HG03558 (cell line): ENCODE results near the gene TMX2.
"Not testable (repeated sequence)": the region's sequence is repeated elsewhere in the genome, so short reads cannot be mapped to it uniquely, and the experiment has no call there.

Experiments used
- ATAC-seq: cut with Tn5 transposase; IDR thresholded peaks from one replicate; pipeline ENCODE4 v1.9.1; 2021; ENCODE audit warnings: moderate number of reproducible peaks; ENCODE audit not compliant: unreplicated experiment; ENCODE audit errors: extremely low read depth

TMX2 gene, protein sequence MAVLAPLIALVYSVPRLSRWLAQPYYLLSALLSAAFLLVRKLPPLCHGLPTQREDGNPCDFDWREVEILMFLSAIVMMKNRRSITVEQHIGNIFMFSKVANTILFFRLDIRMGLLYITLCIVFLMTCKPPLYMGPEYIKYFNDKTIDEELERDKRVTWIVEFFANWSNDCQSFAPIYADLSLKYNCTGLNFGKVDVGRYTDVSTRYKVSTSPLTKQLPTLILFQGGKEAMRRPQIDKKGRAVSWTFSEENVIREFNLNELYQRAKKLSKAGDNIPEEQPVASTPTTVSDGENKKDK

DNA sequence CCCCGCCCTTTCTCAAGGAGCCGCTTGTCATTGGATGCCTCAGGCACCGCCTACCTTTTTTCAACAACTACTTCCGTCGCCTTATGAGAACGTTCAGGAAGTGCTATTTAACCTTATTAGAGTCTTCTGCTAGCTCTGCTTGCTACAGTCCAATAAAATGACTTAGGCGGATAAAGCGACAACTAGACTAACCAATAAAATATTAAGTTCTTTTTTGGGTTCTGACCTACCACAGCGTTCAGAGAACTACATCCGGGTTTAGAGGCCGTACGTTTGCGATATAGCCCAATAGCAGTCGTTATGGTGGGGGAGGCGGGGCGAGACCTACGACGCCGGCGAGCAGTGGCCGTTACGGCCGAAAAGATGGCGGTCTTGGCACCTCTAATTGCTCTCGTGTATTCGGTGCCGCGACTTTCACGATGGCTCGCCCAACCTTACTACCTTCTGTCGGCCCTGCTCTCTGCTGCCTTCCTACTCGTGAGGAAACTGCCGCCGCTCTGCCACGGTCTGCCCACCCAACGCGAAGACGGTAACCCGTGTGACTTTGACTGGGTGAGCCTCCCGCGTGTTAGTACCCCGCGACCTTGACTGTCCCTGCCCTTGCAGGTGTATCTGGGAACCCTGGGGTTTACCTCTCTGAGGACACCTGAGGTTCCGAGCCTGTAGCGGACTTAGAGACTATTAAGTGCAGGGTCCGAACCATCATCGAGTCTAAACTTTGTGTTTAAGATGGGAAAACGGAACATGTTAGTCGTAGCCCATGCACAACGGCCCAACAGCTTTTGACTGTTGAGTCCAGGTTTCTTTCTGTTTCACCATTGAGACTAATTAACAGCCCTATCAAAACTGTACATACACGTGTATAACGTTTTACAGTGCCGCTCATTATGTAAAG is at the start of gene TMX2:
Gene TMX2, plus strand, starts transcription at position 338 of the 895 bp plus-strand sequence. Its CDS starts 26 bp downstream, at position 364.
- ATAC-seq = peak; percentile 95

DNA sequence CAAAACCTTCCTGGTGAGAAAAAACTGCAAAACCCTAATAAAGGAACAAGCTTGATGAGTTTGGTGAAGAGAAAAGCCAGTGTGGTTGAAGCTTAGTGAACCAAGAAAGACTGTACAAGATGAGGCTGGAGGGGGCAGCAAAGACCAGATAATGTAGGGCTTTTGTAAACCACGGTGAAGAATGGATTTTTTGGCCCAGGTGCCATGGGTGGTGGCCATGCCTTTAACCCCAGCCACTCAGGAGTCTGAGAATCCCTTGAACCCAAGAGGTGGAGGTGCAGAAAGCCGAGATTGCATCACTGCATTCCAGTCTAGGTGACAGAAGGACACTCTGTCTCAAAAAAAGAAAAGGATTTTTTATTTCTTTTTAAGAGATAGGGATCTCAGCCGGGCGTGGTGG is 49.5 kb upstream of the TMX2 start:
- no peak for ATAC-seq

DNA sequence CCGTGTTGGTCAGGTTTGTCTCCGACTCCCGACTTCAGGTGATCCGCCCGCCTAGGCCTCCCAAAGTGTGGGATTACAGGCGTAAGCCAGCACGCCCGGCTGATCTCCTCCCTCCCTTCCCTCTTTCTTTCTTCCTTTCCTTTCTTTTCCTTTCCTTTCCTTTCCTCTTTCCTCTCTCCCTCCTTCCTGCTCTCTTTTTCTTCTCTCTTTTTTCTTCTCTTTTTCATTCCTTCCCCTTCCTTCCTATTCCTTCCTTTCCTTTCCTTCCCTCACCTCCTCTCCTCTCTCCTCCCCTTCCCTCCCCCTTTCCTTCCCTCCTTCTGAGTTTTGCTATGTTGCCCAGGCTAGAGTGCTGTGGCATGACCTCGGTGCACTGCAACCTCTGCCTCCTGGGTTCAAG is 48.4 kb upstream of the TMX2 start:
- ATAC-seq = no peak

DNA sequence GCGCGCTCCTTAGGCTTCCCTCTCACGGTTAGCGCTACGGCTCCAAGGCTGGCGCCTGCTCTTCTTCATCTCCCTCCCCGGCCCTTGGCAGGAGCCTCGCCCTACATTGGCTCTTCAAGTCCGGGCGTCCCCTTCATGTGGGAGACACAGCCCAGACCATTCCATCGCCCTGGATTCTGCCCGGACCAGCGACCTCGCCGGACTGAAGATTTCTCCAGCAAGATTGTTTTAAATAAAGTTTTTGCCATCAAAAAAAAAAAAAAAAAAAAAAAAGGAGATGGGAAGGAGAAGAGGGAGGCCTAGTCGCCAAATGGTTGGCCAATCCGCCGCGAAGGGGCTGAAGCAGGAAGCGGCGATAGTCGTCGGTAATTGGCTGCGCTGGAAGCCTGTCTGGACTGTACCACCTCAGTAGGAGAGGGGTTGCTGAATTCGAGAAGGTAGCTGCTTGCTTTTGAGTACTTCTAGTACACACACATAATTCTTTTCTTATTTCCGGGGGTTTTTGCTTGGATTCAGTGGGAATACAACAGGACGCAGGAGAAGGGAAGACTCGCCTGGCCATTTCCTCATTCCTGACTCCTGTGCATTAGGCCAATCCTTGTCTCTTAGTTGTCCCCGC is 45.2 kb upstream of the TMX2 start:
- ATAC-seq = peak; percentile 39

DNA sequence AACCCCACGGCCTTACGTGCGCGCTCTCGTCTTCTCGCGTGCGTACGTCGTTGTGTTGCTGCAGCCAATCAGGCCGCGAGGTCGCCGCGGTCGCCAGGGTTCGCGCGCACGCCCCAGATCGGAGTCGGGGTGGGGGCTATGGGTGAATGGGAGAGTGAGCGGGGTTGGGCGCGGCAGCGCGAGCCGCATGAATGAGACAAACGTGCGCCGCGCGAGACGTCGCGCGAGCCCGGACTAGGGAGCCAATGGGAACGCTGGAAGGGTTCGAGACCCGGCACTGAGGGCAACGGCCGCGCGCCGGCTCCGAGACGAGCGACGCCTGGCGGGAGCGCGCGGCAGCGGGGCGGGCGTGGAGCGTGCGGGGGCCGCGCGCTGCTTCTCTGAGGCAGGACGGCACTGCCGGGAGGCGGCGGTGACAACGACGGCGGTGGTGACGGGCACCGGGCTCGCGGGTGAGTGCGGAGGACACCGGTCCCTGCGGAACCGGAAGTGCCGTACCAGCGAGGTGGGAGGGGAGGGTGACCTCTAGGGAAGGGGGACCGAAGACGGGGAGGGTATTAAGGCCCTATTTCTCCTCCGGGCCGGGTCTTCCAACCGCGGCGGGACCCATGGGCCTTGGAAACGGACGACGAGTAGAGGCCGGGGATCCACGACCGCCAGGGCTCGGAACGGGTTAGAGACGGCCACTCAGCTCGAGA is 44.5 kb upstream of the TMX2 start, which contains the start of gene ZDHHC5:
Gene ZDHHC5, plus strand, starts transcription at position 379 of the 698 bp plus-strand sequence. CDS start 4,977 bp downstream, outside the sequence.
- ATAC-seq = peak; percentile 78

DNA sequence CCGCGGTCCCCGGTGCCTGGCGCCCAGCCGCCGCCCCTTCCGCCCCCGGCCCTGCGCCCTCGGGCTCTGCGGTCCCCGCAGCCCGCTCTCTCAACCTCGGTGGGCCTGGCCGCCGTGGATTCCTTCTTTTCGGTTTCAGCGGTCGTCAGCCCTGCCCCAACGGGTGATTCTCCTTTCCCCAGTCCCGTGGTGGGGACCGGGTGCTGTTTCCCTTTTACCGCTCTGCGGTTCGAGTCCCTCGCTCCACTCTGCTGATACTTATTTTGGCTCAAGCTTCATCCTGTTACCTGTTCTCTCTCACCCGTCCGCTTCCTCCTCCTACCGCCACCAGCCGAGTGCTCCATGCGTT is 44.0 kb upstream of the TMX2 start:
- no peak for ATAC-seq

DNA sequence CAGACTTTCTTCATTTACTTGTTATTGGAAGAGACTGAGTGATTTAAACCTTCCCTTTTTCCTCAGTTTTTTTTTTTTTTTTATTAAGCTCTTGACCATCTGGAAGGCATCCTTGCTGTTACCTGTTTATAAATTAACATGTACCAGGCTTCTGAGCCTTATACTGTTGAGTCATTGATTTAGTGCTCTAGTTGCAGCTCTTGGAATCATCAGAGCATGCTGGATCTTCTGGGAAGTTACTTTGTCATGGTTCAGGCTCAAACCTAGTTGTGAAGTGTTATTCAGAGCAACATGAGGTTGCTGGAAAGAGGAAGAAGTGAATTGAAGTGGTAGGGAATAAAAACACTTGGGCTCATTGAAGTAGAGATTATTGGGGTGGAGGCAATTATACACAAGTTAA is 38.1 kb upstream of the TMX2 start:
- no peak for ATAC-seq

DNA sequence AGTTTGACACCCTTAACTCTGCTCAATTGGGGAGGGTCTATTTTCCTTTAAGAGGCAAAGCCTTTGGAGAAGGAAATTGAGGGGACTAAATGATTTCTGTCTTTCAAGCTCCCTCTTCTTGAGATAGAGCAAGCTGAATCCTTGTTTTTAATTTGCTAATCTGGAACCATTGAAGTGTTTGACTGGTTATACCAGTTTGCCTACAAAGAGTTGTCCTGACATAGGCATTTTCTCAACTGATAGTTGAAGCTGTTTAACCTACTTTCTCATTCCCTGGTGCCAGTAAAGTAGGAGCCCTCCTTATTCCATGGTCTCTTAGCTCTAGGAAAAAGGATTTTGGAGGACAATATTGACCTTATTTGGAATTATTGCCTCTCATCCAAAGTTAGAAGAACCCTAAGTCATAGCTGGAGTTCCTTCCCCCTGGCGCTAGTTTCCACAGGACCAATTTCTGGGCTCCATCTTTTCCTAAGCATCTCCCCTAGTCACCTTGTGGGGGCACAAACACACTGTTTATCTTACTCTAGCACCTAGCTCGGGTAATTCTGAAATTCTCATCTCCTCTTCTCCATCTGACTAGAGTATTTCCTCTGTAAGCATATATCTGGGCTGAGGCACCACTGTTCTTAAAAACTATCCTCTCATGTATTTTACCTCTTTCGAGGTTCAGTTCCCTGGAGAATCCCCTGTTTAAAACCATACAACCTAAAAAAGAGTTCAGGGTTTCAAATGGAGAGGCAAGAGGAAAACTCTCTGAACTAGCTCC is 37.0 kb upstream of the TMX2 start:
- no peak for ATAC-seq

DNA sequence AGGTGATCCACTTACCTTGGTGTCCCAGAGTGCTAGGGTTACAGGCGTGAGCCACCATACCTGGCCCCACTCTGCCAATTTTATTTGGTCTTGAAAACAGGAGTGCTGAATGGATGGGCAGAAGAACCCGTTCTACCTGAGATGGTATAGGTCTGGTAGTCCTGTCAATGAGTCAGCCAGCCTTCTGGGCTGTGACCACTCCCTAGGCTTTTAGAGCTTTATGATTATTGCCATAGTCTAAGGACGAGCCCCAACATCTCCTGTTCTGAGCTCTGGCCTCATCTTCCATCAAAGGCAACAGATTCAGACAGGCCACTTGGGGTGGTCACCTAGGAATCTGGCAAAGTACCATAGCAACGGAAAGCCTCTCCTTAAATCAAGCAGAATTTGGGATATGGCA is 33.0 kb upstream of the TMX2 start:
- ATAC-seq = no peak

DNA sequence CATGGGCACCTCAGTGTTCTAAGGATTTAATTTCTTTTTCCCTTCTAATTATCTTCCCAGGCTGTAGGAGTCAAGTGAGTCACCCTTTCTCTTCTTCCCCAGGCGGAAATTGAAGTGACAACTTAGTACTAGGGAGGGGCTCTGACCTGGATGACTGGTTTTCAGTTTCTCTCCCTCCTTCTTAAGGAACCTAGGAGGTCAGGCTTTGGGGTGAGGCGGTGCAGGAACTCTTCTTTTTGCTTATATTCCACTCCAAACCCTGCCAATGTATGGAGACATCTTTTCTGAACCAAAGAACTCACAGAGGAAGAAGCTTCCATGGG is 31.9 kb upstream of the TMX2 start:
- no peak for ATAC-seq

DNA sequence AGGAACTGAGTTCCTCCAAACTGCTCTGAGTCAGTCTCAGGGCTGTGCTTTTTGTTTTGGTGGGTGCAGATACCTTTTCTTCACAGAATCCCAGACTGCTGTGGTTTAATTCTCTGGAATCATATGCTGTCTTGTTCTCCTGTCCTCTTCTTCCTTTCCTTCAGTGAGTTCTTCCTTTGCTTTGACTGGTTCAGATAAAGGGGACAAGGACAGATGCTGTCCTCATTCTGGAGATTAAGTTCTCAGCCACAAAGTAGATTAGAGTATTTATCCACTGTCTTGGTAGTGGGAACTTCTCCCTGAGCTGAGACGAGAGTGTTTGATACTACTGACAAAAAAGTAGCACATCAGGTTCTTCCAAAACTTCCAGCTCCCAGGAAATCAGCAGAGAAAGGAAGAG is 31.2 kb upstream of the TMX2 start:
- no peak for ATAC-seq

DNA sequence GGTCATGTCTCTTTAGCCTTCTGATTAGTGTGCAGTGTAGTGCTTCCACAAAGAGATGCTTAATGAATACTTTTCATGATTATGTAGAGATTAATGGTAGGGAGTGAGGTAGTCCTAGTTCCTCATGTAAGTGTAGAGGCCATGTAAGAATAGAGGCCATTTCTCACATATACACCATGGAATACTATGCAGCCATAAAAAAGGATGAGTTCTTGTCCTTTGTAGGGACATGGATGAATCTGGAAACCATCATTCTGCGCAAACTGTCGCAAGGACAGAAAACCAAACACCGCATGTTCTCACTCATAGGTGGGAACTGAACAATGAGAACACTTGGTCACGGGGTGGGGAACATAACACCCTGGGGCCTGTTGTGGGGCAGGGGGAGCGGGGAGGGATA is 21.9 kb upstream of the TMX2 start:
- not testable (repeated sequence) for ATAC-seq

DNA sequence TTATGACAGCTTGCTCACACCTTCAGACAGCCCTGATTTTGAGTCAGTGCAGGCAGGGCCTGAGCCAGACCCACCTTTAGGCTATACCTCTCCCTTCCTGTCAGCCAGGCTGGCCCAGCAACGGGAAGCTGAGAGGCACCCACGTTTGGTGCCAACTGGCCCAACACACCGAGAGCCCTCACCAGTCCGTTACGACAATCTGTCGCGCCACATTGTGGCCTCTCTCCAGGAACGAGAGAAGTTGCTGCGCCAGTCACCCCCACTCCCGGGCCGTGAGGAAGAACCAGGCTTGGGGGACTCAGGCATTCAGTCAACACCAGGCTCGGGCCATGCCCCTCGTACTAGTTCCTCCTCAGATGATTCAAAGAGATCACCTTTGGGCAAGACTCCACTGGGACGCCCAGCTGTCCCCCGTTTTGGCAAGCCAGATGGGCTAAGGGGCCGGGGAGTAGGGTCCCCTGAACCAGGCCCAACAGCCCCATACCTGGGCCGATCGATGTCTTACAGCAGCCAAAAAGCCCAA is 13.5 kb upstream of the TMX2 start:
- ATAC-seq = no peak

DNA sequence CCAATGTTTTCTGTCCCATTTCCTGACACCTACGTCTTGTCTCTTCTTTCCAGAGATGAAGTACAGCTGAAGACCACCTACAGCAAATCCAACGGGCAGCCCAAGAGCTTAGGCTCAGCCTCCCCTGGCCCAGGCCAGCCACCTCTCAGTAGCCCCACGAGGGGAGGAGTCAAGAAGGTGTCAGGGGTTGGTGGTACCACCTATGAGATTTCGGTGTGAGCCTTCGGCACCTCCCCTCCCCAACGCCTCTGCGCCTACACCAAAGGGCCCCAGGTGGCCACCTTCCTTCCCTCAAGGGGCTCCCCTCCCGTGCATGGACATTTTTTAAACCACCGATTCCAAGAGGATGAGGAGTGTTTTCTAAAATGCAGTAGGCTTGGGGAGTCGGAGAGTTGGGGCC is 12.6 kb upstream of the TMX2 start:
- no peak for ATAC-seq

DNA sequence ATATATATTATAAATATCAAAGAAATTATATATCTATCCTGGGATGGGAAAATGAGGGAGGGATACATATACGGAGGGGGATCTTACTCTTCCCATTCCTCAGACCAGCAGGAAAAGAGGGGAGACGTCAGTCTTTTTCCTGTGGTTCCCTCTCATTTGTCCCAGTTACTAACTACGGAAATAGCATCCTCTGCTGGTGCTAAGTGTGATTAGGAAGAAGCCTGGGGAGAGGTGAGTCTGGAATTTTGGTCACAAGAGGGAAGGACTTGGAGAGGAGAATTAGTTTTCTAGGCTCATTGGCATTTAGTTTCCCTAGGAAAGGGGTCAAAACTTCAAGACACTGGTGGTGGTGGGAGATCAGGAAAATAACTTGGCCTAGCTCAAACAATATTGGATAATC is 12.0 kb upstream of the TMX2 start:
- ATAC-seq = no peak

DNA sequence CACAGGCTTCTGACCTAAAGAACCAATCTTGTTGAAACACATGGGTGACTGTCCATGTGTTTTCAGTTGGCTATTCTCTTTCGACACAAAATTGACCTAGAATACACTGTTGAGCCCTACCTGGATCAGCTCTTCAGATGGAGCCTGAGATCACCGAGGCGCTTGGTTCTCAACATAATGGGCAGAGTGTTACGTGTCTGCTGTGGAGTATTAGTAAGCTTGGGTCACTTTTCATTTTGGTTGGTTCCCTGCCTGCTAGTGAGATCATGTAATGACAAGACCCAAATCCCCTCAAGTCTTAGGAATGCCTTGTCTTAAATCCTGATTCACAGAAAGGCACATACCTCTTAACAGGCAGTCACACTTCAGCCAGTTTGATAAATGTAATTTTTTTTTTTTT is 9.1 kb upstream of the TMX2 start:
- no peak for ATAC-seq

DNA sequence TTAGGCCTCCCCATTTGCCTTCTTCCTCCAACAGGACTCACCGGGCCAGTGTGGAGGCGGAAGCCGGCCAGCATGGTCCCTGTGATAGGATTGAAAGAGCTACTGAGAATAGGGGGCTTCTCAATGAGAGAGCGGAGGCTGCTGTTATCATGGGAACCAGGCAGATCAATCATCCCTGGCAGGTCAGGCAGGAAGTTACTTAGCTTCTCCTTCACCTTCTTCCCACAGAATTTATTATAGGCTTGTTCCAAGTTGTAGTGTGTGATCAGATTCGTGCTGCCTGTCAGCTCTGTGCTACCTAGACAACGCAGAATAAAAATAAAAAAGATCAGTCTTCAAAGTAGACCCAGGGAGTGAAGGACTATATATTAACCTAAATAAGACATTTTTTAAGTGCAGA is 7.5 kb upstream of the TMX2 start:
- no peak for ATAC-seq

DNA sequence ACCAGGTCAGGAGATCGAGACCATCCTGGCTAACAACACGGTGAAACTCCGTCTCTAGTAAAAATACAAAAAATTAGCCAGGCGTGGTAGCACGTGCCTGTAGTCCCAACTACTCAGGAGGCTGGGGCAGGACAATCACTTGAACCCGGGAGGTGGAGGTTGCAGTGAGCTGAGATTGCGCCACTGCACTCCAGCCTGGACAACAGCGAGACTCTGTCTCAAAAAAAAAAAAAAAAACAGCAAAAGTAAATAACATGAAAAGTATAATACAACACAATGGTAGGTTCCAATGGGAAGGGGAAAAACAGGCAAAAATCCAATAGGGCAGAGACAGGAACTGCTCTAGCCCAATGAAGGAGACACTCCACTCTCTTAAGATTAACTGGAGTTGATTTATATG is 7.0 kb upstream of the TMX2 start:
- not testable (repeated sequence) for ATAC-seq

DNA sequence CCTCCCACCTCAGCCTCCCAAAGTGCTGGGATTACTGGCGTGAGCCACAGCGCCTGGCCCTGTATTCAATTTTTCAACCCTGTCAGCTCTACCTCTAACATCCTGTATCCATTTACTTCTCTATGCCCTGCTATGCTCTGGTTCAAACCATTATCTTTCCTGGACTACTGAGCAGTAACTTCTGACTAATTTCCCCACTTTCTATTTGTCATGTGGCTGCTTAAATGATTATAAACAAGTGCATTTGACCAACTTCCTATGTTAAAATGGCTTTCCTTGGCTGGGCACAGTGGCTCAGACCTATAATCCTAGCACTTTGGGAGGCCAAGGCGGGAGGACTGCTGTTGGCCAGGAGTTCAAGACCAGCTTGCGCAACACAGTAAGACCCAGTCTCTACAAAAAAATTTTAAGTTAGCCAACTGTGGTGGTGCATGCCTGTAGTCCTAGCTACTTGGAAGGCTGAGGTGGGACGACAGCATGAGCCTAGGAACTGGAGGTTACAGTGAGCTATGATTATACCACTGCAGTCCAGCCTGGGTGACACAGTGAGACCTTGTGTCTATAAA is 2.5 kb upstream of the TMX2 start:
- ATAC-seq = no peak
